HUES6 (cell line): ENCODE data around the gene CIB2.

Experiments used
- H3K27ac ChIP-seq: 2 replicates; pipeline ENCODE4 v1.7.0; 2013; ENCODE audit warnings: low read depth, mild to moderate bottlenecking, low read length, inconsistent platforms
- H3K27me3 ChIP-seq: 2 replicates; pipeline ENCODE4 v1.6.1; 2013; ENCODE audit warnings: low read length; ENCODE audit not compliant: control insufficient read depth, insufficient read depth
- H3K36me3 ChIP-seq: 2 replicates; pipeline ENCODE4 v1.6.1; 2013; ENCODE audit warnings: low read length; ENCODE audit not compliant: control insufficient read depth, insufficient read depth
- H3K4me1 ChIP-seq: 2 replicates; pipeline ENCODE4 v1.6.1; 2013; ENCODE audit warnings: low read length; ENCODE audit not compliant: control insufficient read depth, insufficient read depth
- H3K4me3 ChIP-seq: 2 replicates; pipeline ENCODE4 v1.5.1; 2013; ENCODE audit warnings: low read depth, low read length
- H3K9ac ChIP-seq: one replicate; pipeline ENCODE4 v1.6.1; 2013; ENCODE audit warnings: mild to moderate bottlenecking, low read length
- H3K9me3 ChIP-seq: 2 replicates; pipeline ENCODE4 v1.6.1; 2013; ENCODE audit warnings: low read depth, low read length; ENCODE audit not compliant: control insufficient read depth, insufficient read depth

The CIB2 gene

DNA sequence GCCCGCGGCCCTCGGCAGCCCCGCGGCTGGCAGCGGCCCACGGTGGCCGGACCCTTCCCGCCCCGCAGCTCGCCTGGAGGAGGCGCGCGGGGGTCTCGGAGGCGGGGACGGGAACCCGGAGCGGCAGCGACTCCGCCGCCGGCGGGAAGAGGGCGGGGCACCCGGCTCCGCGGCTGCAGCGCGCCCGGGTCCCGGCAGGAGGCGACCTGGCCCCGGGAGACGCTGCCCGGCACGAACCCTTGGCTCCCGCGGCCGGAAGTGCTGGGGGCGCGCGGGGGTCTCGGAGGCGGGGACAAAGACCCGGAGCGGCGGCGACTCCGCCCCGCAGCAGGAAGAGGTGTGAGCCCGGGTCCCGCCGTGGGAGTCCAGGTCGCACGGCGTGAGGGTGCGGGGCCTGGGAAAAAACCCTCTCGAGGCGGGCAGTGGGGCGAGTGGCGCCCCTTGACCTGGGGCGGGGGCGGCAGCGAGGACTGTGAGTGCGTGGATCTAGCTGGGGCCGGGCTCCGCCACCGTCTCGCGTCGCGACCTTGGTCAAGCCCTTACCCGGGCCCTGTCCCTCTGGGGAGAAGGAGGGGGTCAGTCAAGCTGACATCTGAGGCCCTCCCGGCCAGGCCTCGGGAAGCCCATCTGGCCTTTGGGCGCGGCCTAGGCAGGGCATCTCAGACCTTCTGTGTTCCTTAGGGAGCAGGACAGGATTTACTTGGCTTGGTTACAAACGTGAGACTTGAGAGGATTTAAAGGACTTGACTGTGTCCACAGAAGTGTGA, at the start of gene CIB2:
Gene CIB2 (minus strand): TSS at position 151 of the 767 bp plus-strand sequence. CDS start 230 bp downstream, outside the sequence.
- Histone ChIP-seq H3K27me3 (no peaks in the 10 kb centered on the region), H3K9me3 (no peaks in the 10 kb centered on the region), H3K36me3 (no peaks in the 10 kb centered on the region), H3K4me1 (peaks cover 24% of the 10 kb centered on the region; the same call in 1 of the 2 replicates), H3K9ac (peak within 1 kb of the TSS; percentile 75), H3K27ac (peak within 1 kb of the TSS; percentile 69; the same call in 1 of the 2 replicates), H3K4me3 (peak within 1 kb of the TSS; percentile 98)

DNA sequence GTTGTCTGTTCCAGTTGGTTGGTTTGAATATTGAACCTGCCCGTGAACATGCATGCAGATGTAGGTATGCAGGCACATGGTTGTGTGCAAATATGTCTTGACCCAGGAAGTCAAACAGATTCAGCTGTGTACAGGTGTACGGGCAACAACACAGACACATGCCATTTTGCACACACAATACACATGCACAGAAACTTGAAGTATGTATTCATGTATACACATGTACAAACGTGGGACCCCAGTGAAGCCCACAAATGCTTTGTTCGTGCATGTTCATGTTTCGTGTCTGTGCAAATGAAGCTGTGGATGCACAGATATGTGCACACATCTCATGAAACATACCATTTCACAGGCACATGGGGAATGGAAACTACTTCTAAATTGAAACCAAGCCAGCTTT, 48.7 kb upstream of the CIB2 start:
- H3K9ac ChIP-seq = no peak overlapping the region
- H3K4me1 ChIP-seq = no peaks in the 10 kb centered on the region
- no peak overlapping the region for H3K4me3 ChIP-seq
- H3K36me3 ChIP-seq = no peaks in the 10 kb centered on the region
- no peak overlapping the region for H3K27ac ChIP-seq
- no peaks in the 10 kb centered on the region for H3K9me3 ChIP-seq
- no peaks in the 10 kb centered on the region for H3K27me3 ChIP-seq

DNA sequence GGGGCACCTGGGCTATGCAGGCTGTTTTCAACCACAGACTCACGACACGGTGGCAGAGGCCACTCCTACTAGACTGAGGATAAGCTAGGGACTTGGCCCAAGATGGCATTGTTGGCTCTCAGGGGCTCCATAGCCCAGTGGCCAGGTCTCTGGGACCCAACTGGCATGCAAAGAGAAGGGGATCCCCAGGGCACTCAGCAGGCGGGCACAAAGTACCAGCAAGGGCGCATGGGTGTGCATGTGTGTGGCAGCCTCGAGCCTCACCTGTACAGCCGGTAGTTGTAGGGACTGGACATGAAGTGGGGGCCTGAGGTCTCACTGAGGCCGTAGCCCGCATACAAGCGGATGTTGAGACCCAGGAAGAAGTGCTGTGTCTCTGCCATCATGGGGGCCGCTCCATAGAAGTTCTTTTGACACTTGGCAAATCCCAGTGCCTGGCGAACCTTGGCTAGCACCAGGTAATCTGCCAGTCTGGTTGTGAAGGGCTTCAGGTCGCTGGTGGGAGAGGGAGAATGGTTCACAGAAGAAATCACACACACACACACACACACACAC, 48.1 kb upstream of the CIB2 start:
- H3K9me3 ChIP-seq = no peaks in the 10 kb centered on the region

DNA sequence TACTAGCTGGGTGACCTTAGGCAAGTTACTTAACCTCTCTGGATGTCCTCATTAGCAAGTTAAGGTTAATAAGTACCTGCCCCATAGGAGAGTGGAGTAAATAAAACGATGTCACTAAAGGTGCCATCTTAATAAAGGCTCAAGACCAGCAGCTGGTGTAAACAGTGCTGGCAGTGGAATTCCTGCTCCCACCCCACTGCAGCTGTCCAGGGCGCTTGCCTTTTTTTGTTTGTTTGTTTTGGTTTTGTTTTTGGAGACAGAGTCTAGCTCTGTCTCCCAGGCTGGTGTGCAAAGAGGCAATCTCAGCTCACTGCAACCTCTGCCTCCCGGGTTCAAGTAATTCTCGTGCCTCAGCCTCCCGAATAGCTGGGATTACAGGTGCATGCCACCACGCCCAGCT, 46.8 kb upstream of the CIB2 start:
- no peaks in the 10 kb centered on the region for H3K36me3 ChIP-seq

More for the DNA sequence above, 48.1 kb upstream of the CIB2 start:
- Histone ChIP-seq H3K36me3 (no peaks in the 10 kb centered on the region), H3K27me3 (no peaks in the 10 kb centered on the region), H3K4me1 (no peaks in the 10 kb centered on the region), H3K4me3 (no peak overlapping the region), H3K27ac (no peak overlapping the region), H3K9ac (no peak overlapping the region)

DNA sequence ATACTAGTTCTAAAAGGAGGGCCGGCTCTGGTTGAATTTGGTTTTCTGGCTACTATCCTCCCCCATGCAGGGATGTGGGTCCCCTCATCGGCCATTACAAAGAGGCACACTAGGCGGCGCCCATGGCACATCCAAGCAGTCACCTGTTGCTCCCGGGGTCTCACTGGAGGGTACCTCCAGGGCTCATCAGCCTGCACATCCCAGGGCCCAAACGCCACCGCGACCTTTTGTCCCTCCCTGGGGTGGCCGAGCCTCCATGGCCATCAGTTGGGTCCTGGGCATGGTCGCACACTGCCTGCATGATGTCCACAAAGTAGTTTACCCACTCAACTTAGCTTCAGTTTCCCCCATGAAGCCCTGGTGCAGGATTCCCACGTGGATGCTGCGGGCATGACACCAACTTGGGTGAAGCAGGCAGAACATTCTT, 46.2 kb upstream of the CIB2 start:
- Histone ChIP-seq H3K4me1 (no peaks in the 10 kb centered on the region), H3K9me3 (no peaks in the 10 kb centered on the region), H3K9ac (no peak overlapping the region), H3K27me3 (no peaks in the 10 kb centered on the region), H3K4me3 (no peak overlapping the region), H3K36me3 (peaks cover 4% of the 10 kb centered on the region), H3K27ac (no peak overlapping the region)

More for the DNA sequence above, 46.8 kb upstream of the CIB2 start:
- Histone ChIP-seq H3K4me1 (no peaks in the 10 kb centered on the region), H3K9me3 (no peaks in the 10 kb centered on the region), H3K4me3 (no peak overlapping the region), H3K27me3 (no peaks in the 10 kb centered on the region), H3K9ac (no peak overlapping the region), H3K27ac (no peak overlapping the region)

DNA sequence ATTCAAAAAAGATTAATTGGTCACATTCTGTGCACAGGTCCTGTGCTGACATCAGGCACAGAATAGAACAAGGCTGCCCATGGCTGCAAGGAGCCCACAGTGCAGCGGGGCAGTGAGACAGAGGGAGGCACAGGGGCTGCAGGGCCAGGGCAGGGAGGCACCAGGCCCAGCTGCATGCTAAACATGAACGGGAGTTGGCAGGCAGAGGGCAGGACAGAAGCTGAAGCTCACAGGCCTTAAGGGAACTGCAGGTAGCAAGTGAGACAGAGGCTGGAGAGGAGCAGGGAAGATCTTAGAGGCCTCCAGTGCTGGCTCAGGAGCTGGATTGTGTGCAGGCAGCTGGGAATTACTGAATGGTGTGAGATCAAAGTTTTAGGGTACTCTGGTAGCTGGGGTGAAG, 44.1 kb upstream of the CIB2 start:
- Histone ChIP-seq H3K27me3 (no peaks in the 10 kb centered on the region), H3K4me3 (no peak overlapping the region), H3K4me1 (no peaks in the 10 kb centered on the region), H3K9me3 (no peaks in the 10 kb centered on the region), H3K27ac (no peak overlapping the region), H3K36me3 (peaks cover 24% of the 10 kb centered on the region), H3K9ac (no peak overlapping the region)

DNA sequence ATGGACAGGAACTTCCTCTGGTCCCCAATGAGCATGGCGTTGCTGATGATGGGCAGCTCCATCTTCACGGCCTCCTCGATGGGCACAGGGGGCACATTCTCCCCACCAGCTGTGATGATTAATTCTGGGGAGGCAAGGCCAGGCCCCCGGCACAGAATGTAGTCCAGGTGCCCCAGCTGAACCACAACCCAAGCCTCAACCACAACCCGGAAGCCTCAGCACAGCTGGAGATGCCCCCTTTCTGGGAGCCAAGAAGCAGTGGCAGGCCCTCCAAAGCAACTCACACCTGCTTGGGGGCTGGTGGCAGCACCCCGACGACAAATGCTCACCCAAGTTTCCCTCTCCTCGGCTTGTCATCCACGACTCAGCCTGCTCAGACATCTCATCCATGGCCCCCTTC, 43.2 kb upstream of the CIB2 start:
- H3K9ac ChIP-seq = no peak overlapping the region
- no peaks in the 10 kb centered on the region for H3K4me1 ChIP-seq

DNA sequence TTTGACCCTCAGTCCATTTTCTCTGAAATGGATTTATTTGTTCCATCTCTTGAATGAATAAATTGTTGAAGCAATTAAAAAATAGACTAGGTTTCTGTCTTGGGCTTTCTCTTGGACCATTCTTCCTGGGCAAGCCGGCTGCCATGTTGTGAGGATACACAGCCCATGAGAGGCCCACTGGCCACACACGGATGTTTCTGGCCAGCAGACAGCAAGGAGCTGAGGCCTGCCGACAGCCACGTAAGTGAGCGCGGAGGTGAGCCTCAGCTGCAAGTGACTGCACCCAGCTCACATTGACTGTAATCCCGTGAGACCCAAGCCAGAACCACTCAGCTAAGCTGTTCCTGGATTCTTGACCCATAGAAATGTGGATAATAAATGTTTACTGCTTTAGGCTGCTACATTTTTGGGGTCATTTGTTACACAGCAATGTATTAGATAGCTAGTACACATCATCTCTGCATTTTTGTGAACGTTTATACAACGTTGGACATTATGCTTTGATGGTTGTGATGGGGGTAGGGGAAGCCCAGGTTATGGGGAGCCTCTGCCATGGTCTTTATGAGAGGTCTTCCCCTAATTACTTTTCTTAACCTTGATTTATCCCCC, 40.7 kb upstream of the CIB2 start:
- Histone ChIP-seq H3K9me3 (no peaks in the 10 kb centered on the region), H3K4me1 (no peaks in the 10 kb centered on the region), H3K27me3 (no peaks in the 10 kb centered on the region), H3K4me3 (no peak overlapping the region), H3K9ac (no peak overlapping the region), H3K27ac (no peak overlapping the region), H3K36me3 (peaks cover 54% of the 10 kb centered on the region)

More for the DNA sequence above, 43.2 kb upstream of the CIB2 start:
- no peaks in the 10 kb centered on the region for H3K27me3 ChIP-seq
- peaks cover 33% of the 10 kb centered on the region for H3K36me3 ChIP-seq
- H3K9me3 ChIP-seq = no peaks in the 10 kb centered on the region
- H3K27ac ChIP-seq = no peak overlapping the region
- no peak overlapping the region for H3K4me3 ChIP-seq

DNA sequence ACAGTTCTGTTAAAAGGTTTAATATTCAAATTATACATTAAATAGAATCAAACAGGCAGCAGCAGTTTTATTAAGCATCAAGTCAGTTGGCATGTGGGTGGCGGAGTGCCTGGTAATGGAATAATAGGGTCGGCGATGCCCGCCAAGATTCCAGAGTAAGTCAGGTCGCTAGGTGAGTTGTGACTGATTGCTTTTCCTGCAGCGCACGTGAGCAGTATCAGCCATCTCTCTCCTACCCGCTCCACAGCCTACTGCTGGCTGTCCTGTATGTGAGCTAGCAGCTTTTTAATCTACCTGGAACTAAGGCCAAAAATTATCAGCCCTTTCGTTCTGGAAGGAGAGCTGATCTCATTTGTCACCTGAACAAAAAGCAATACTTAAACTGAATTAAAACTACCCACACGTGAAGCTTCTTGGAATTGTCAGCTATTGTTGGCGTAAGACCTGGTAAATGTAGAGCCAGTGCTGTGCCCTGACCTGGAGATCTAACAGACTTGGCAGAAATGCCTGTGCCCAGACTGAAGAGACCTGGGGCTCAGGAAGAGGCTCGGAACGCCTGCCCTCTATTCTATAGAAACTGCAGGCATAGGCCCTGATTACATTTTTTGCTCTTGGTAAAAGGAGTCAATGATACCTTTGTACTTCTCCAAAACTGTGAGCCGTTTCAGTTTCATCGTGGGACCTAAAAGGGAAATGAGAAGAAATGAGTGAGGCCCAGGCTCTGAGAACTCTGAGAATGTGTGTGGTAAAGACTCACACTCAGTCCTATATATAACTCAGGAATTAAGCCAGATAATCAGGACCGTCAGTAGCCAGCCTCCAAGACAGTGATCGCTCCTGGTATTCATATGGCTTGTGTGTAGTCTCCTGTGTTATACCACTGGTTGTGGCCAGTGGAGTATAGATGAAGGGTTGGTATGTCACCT, 39.9 kb upstream of the CIB2 start:
- H3K36me3 ChIP-seq = peaks cover 62% of the 10 kb centered on the region

DNA sequence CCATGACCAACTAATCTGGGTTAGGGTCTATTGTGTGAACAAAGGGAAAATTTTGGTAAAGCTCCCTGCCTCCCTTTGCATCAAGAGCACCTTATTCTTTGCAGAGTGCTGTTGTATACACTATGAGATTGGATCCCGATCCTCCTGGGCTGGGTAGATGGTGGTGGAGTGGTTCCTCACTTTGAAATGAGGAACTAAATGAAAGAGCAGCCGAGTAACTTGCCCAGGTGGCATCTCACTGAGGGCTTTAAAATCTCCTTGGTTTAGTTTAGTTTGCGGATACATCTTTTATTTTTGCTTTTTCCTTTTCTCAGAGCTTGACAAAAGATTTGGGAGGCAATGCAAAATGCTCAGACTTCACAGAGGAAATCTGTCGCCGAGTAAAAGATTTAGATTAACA, 37.4 kb upstream of the CIB2 start:
- Histone ChIP-seq H3K4me3 (no peak overlapping the region), H3K9ac (no peak overlapping the region), H3K9me3 (no peaks in the 10 kb centered on the region), H3K27me3 (no peaks in the 10 kb centered on the region), H3K36me3 (peaks cover 82% of the 10 kb centered on the region), H3K4me1 (no peaks in the 10 kb centered on the region), H3K27ac (no peak overlapping the region)

More for the DNA sequence above, 39.9 kb upstream of the CIB2 start:
- no peaks in the 10 kb centered on the region for H3K27me3 ChIP-seq
- no peaks in the 10 kb centered on the region for H3K9me3 ChIP-seq
- no peaks in the 10 kb centered on the region for H3K4me1 ChIP-seq
- H3K4me3 ChIP-seq = no peak overlapping the region
- no peak overlapping the region for H3K27ac ChIP-seq
- no peak overlapping the region for H3K9ac ChIP-seq
